B cell (primary cell): ENCODE results near the gene TRIM17. TPM values are rescaled to one million over a fixed set of nuclear protein-coding genes. Genes with fewer than 3 reads are reported as not detected.

ENCODE experiments used
- ATAC-seq: fragments of 200-7000 bp; cut with Tn5 transposase; one replicate; pipeline ENCODE4 v1.10.0; 2021; ENCODE audit warnings: low read depth, mild to moderate bottlenecking, moderate number of reproducible peaks, moderate library complexity
- CTCF ChIA-PET: fragments of 350-600 bp; sonication (Branson Sonifier 250); formaldehyde crosslinking; loops from one replicate; lab custom pipeline; 2021; ENCODE audit warnings: antibody characterized with exemption, inconsistent platforms; lab: Charles Lee
- POLR2A ChIA-PET: fragments of 350-600 bp; sonication (Branson Sonifier 250); formaldehyde crosslinking; loops from one replicate; lab custom pipeline; 2021; ENCODE audit warnings: antibody characterized with exemption; lab: Charles Lee
- DNase-seq: peaks from one replicate; pipeline ENCODE4 v3.0.0; 2013
- H2AFZ ChIP-seq: 2 replicates; pipeline ENCODE4 v1.6.1; 2012; ENCODE audit warnings: mild to moderate bottlenecking, low read depth, low read length; ENCODE audit not compliant: insufficient read depth, poor library complexity, severe bottlenecking
- H3K27ac ChIP-seq, 2 donors: 1 replicate in 1 of 2; 2 replicates in 1 of 2; pipeline ENCODE4 v1.5.1; 2012 to 2013; ENCODE audit warnings: low read length in 2 of 2, mild to moderate bottlenecking in 2 of 2, moderate library complexity in 1 of 2
- H3K27me3 ChIP-seq, 4 experiments: fragments of 200-600 bp in 1 of 4; sonication (generic) in 1 of 4; replicated peaks in 1 of 4; 1 replicate in 2 of 4; 2 replicates in 2 of 4; pipeline versions ENCODE4 v1.6.1 to v1.7.0; 2013 to 2016; ENCODE audit warnings: low read length in 3 of 4, mild to moderate bottlenecking in 2 of 4, mixed read lengths in 1 of 4, moderate library complexity in 1 of 4; ENCODE audit not compliant: insufficient read depth in 4 of 4, control insufficient read depth in 3 of 4; ENCODE audit errors: control extremely low read depth in 1 of 4
- H3K36me3 ChIP-seq, 2 experiments: replicated peaks in 1 of 2; 1 replicate in 1 of 2; 2 replicates in 1 of 2; pipeline versions ENCODE4 v1.6.1 to v1.7.1; 2013; ENCODE audit warnings: low read length in 1 of 2; ENCODE audit not compliant: insufficient read depth in 2 of 2, control insufficient read depth in 1 of 2; ENCODE audit errors: control extremely low read depth in 1 of 2, extremely low read depth in 1 of 2
- H3K4me1 ChIP-seq, 2 donors: fragments of 200-600 bp in 1 of 2; sonication (generic) in 1 of 2; 1 replicate in 1 of 2; 2 replicates in 1 of 2; pipeline versions ENCODE4 v1.5.1 to v1.6.1; 2013 to 2017; ENCODE audit warnings: low read length in 2 of 2; ENCODE audit not compliant: control insufficient read depth in 2 of 2, insufficient read depth in 2 of 2
- H3K4me2 ChIP-seq: replicated peaks from 2 replicates; pipeline ENCODE3; 2012; ENCODE audit warnings: mild to moderate bottlenecking, low read depth, low read length; ENCODE audit not compliant: poor library complexity, severe bottlenecking
- H3K4me3 ChIP-seq, 5 experiments: fragments of 200-600 bp in 1 of 5; sonication (generic) in 1 of 5; 1 replicate in 3 of 5; 2 replicates in 2 of 5; pipeline versions ENCODE4 v1.5.1 to v1.7.0; 2011 to 2016; ENCODE audit warnings: low read length in 4 of 5, mild to moderate bottlenecking in 4 of 5, low read depth in 2 of 5, control low read depth in 1 of 5, moderate library complexity in 1 of 5; ENCODE audit not compliant: insufficient read depth in 1 of 5; ENCODE audit errors: control extremely low read depth in 1 of 5, extremely low read depth in 1 of 5
- H3K79me2 ChIP-seq: fragments of 200-600 bp; sonication (generic); one replicate; pipeline ENCODE4 v1.6.0; 2016; ENCODE audit warnings: low read length; ENCODE audit not compliant: control insufficient read depth, insufficient read depth
- H3K9ac ChIP-seq: fragments of 200-600 bp; sonication (generic); 2 replicates; pipeline ENCODE4 v1.6.1; 2017; ENCODE audit warnings: mild to moderate bottlenecking, low read length, moderate library complexity
- H3K9me3 ChIP-seq, 3 donors: one replicate each; pipeline versions ENCODE4 v1.6.1 to v1.7.1; 2013; ENCODE audit warnings: low read length in 2 of 3; ENCODE audit not compliant: control insufficient read depth in 2 of 3, insufficient read depth in 1 of 3; ENCODE audit errors: control extremely low read depth in 1 of 3
- H4K20me1 ChIP-seq: 2 replicates; pipeline ENCODE4 v1.6.0; 2012; ENCODE audit warnings: mild to moderate bottlenecking, low read length; ENCODE audit not compliant: insufficient read depth, control insufficient read depth, poor library complexity, severe bottlenecking
- H3K27ac Mint-ChIP-seq: one replicate; pipeline ENCODE4 v1.8.0; 2021; ENCODE audit warnings: mixed read lengths
- H3K27me3 Mint-ChIP-seq: one replicate; pipeline ENCODE4 v1.8.0; 2021; ENCODE audit warnings: mixed read lengths
- H3K4me1 Mint-ChIP-seq: one replicate; pipeline ENCODE4 v1.8.0; 2021; ENCODE audit warnings: mixed read lengths
- H3K4me3 Mint-ChIP-seq: one replicate; pipeline ENCODE4 v1.8.0; 2021; ENCODE audit warnings: mixed read lengths
- H3K9me3 Mint-ChIP-seq: one replicate; pipeline ENCODE4 v1.8.0; 2022; ENCODE audit warnings: mixed read lengths; ENCODE audit not compliant: insufficient read depth
- CTCF ChIP-seq: fragments of 200-600 bp; IDR thresholded peaks from one replicate; pipeline ENCODE4 v1.8.0; 2022; ENCODE audit warnings: antibody characterized with exemption, mild to moderate bottlenecking
- EZH2 ChIP-seq: IDR thresholded peaks from 2 replicates; pipeline ENCODE4 v1.6.1; 2012; ENCODE audit warnings: borderline replicate concordance, low read depth, mild to moderate bottlenecking, moderate library complexity, low read length; ENCODE audit not compliant: insufficient read depth, poor library complexity, severe bottlenecking
- WGBS: methylation state at CpG from one replicate; pipeline ENCODE4 v1.1.5; 2013; ENCODE audit warnings: missing lambda C conversion rate; ENCODE audit not compliant: insufficient coverage; 5-methylcytosine and 5-hydroxymethylcytosine counted together
- intact Hi-C: fragments of 100-400 bp; cut with micrococcal nuclease; formaldehyde crosslinking; loops from one replicate; pipeline ENCODE4 v1.10.0; 2022
- polyA plus RNA-seq: library from polyadenylated mRNA; depleted of rRNA; stranded (reverse); fragments of >200 nt; gene quantifications from 2 replicates; pipeline ENCODE4 v1.2.3, GENCODE V29; 2012
- total RNA-seq, 2 donors: library from RNA; stranded (reverse); fragments of 120-200 nt in 1 of 2; gene quantifications; 1 replicate in 1 of 2; 2 replicates in 1 of 2; pipeline versions ENCODE4 v1.2.3 to v1.2.4, GENCODE V29; 2013 to 2022

The TRIM17 gene
- total and polyA plus RNA-seq, 2 donors (not counting 1 experiment from before 2014, with no cell fraction given): not detected

- Histone ChIP-seq H4K20me1 (no peaks in the 10 kb centered on the region), H3K27ac (no peak overlapping the region), H3K4me2 (no peak overlapping the region), H3K79me2 (no peaks in the 10 kb centered on the region), H3K36me3 (no peaks in the 10 kb centered on the region), H3K9me3 (peaks cover 0 to 6% (median 0%) of the 10 kb centered on the region in 3 donors), H2AFZ (no peak overlapping the region), H3K27me3 (peaks cover 0 to 46% (median 26%) of the 10 kb centered on the region in 4 experiments), H3K4me1 (peaks cover 8 to 11% of the 10 kb centered on the region in 2 donors), H3K9ac (no peak overlapping the region), H3K4me3 (no peak overlapping the region)
- 94% methylated on average over 6 of the region's 9 CpGs for WGBS
- no peak for ATAC-seq
- ChIA-PET POLR2A (no interaction called here), CTCF (no interaction called here)
- no peak for DNase-seq
- H3K27me3 Mint-ChIP-seq: peaks cover 68% of the 10 kb centered on the region
- no peak overlapping the region for H3K27ac Mint-ChIP-seq
- peaks cover 9% of the 10 kb centered on the region for H3K4me1 Mint-ChIP-seq
- TF ChIP-seq EZH2: no peak
- no peak for TF ChIP-seq CTCF
- no peak overlapping the region for H3K4me3 Mint-ChIP-seq
- intact Hi-C loops: no loop called here
- H3K9me3 Mint-ChIP-seq: no peaks in the 10 kb centered on the region
Observed at GRCh38 chr1:228440761-228441500, 24.3 kb upstream of the TRIM17 start.

- POLR2A ChIA-PET: no interaction called here
- Histone ChIP-seq H3K4me1 (no peaks in the 10 kb centered on the region), H3K36me3 (no peaks in the 10 kb centered on the region), H3K4me2 (no peak overlapping the region), H4K20me1 (no peaks in the 10 kb centered on the region), H3K79me2 (no peaks in the 10 kb centered on the region), H2AFZ (no peak overlapping the region), H3K27me3 (peaks cover 0 to 35% (median 11%) of the 10 kb centered on the region in 4 experiments), H3K4me3 (no peak overlapping the region), H3K27ac (no peak overlapping the region), H3K9me3 (peaks cover 0 to 4% (median 0%) of the 10 kb centered on the region in 3 donors), H3K9ac (no peak overlapping the region)
- WGBS: 29% methylated on average over 1 of the region's 1 CpG
- Mint-ChIP-seq H3K27me3 (peaks cover 53% of the 10 kb centered on the region), H3K27ac (no peak overlapping the region), H3K9me3 (no peaks in the 10 kb centered on the region), H3K4me3 (no peak overlapping the region), H3K4me1 (no peaks in the 10 kb centered on the region)
- CTCF ChIA-PET: no interaction called here
- DNase-seq (no peak), ATAC-seq (no peak)
- TF ChIP-seq CTCF (no peak), EZH2 (no peak)
- intact Hi-C loops: no loop called here
Observed at GRCh38 chr1:228438266-228438665, 21.6 kb upstream of the TRIM17 start.
